Right forelimb (tissue), 1 donor: Measurements from ENCODE around the gene MND1.

Source experiments
- DNase-seq: peaks from one replicate; pipeline ENCODE4 v3.0.0-alpha.2; 2018

The MND1 gene

GRCh38 chr4:153346563-153346962 lies 2.1 kb downstream of the MND1 start:
- DNase-seq: no peak

- DNase-seq: no peak
These were observed 2.6 kb downstream of the MND1 start for GRCh38 chr4:153347117-153347516.

- DNase-seq: no peak
These were observed 3.5 kb downstream of the MND1 start for GRCh38 chr4:153348006-153348405.

GRCh38 chr4:153349206-153349805 lies 4.8 kb downstream of the MND1 start:
- no peak for DNase-seq

- DNase-seq: no peak
These were observed 17.7 kb downstream of the MND1 start for GRCh38 chr4:153362184-153362583.

- DNase-seq: no peak
These were observed 19.6 kb downstream of the MND1 start for GRCh38 chr4:153364061-153364460.

- no peak for DNase-seq
These were observed 20.5 kb downstream of the MND1 start for GRCh38 chr4:153365003-153365402.

- DNase-seq: no peak
These were observed 22.0 kb downstream of the MND1 start for GRCh38 chr4:153366486-153366885.

GRCh38 chr4:153367092-153367491 lies 22.6 kb downstream of the MND1 start:
- DNase-seq: no peak

- DNase-seq: no peak
These were observed 24.5 kb downstream of the MND1 start for GRCh38 chr4:153369021-153369420.

GRCh38 chr4:153371701-153372234 lies 27.3 kb downstream of the MND1 start:
- DNase-seq: no peak

- no peak for DNase-seq
These were observed 28.6 kb downstream of the MND1 start for GRCh38 chr4:153372967-153373562.

- DNase-seq: no peak
These were observed 30.0 kb downstream of the MND1 start for GRCh38 chr4:153374442-153374841.

GRCh38 chr4:153375303-153375702 lies 30.8 kb downstream of the MND1 start:
- DNase-seq: no peak

- no peak for DNase-seq
These were observed 38.6 kb downstream of the MND1 start for GRCh38 chr4:153383131-153383530.

GRCh38 chr4:153384160-153384559 lies 39.7 kb downstream of the MND1 start:
- no peak for DNase-seq

GRCh38 chr4:153385784-153386183 lies 41.3 kb downstream of the MND1 start:
- DNase-seq: no peak

- no peak for DNase-seq
These were observed 43.5 kb downstream of the MND1 start for GRCh38 chr4:153387981-153388380.

GRCh38 chr4:153393397-153393796 lies 48.9 kb downstream of the MND1 start:
- DNase-seq: no peak

- DNase-seq: no peak
These were observed 50.5 kb downstream of the MND1 start for GRCh38 chr4:153394945-153395344.

- no peak for DNase-seq
These were observed 54.2 kb downstream of the MND1 start for GRCh38 chr4:153398713-153399112.

- no peak for DNase-seq
These were observed 54.9 kb downstream of the MND1 start for GRCh38 chr4:153399358-153399757.

- DNase-seq: no peak
These were observed 57.0 kb downstream of the MND1 start for GRCh38 chr4:153401501-153401900.

- no peak for DNase-seq
These were observed 57.9 kb downstream of the MND1 start for GRCh38 chr4:153402366-153402765.

GRCh38 chr4:153403726-153404125 lies 59.2 kb downstream of the MND1 start:
- DNase-seq: no peak
